ENCODE measurements around the gene WDR33.

WDR33 gene

DNA sequence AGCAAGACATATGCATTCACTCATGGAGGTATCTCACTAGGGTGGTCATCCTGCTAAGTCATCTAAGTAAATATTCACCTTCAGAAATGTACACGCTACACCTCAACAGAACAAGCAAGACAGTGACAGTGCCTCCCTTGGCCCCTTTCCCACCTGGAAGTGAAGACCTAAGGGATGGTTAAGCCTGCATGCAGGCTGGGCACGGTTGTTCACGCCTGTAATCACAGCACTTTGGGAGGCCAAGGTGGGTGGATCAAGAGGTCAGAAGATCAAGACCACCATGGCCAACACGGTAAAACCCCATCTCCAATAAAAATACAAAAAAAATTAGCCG, 140.0 kb downstream of the WDR33 start:
- Histone ChIP-seq H3K4me3 (no peak overlapping the region), H3K27ac (peak overlapping the region in 1 of 2 donors; percentile 29)
- TF ChIP-seq CTCF (IDR thresholded peaks at IDR 0.05), result no peak
- no peak for DNase-seq (ENCODE audit: low spot score)

DNA sequence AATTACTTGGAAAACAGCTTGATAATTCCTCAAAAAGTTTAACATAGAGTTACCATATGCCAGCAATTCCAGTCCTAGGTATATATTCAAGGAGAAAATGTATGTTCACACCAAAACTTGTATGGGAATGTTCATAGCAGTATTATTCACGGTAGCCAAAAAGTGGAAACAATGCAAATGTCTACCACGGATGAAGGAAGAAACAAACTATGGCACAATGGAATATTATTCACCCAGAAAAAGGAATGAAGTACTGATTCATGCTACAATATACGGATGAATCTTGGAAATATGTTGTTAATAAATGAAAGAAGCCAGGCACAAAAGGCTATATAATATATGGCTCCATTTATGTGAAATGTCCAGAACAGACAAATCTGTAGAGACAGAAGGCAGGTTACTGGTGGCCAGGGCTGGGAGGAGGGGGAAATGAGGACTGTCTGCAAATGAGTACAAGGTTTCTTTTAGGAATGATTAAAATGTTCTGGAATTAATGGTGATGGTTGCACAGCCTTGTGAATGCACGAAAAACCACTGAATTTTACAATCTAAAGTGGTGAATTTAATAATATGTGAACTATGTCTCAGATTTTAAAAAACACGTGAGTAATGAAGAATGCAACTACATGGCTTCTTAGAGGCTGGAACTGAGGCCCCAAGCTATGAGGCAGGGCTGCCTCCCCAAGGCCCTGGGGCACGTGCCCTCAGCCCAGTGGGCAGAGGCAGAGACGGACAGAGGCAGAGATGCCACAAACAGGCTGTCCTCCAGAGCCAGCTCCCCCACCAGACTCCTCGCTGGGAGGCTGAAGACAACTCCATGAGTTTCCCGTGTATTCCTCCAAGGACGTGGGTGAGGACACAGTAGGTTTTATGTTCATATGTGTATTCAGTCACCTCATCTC, 140.7 kb downstream of the WDR33 start:
- no peak for TF ChIP-seq CTCF (IDR thresholded peaks at IDR 0.05)
- peak overlapping the region; percentile 24 to 29 for H3K27ac ChIP-seq
- H3K4me3 ChIP-seq, result no peak overlapping the region
- DNase-seq (ENCODE audit: low spot score), result peak; percentile 70

- no peak for DNase-seq (ENCODE audit: low spot score)
- peak overlapping the region; percentile 29 for H3K4me3 ChIP-seq
- H3K27ac ChIP-seq, result peak overlapping the region; percentile 2 to 52
- no peak for TF ChIP-seq CTCF (IDR thresholded peaks at IDR 0.05)
Observed at GRCh38 chr2:127669056-127669455, 141.9 kb downstream of the WDR33 start.

- TF ChIP-seq CTCF (IDR thresholded peaks at IDR 0.05), result no peak
- DNase-seq (ENCODE audit: low spot score), result no peak
- H3K27ac ChIP-seq, result peak overlapping the region; percentile 61 to 87
- H3K4me3 ChIP-seq, result peak overlapping the region; percentile 71
Observed at GRCh38 chr2:127665267-127665893, 145.6 kb downstream of the WDR33 start.

- TF ChIP-seq CTCF (IDR thresholded peaks at IDR 0.05), result no peak
- no peak for DNase-seq (ENCODE audit: low spot score)
- Histone ChIP-seq H3K27ac (peak overlapping the region; percentile 61 to 87), H3K4me3 (peak overlapping the region; percentile 71)
Observed at GRCh38 chr2:127664895-127665225, 146.1 kb downstream of the WDR33 start.

- Histone ChIP-seq H3K27ac (peak overlapping the region; percentile 61 to 87), H3K4me3 (peak overlapping the region; percentile 71)
- no peak for TF ChIP-seq CTCF (IDR thresholded peaks at IDR 0.05)
- peak; percentile 74 for DNase-seq (ENCODE audit: low spot score)
Observed at GRCh38 chr2:127664065-127664894, 146.7 kb downstream of the WDR33 start.

All from coronary artery (tissue), 2 donors.